Sciatic nerve (tissue), 2 donors: ENCODE measurements around the gene SHC3. TPM values are rescaled to one million over a fixed set of nuclear protein-coding genes. Genes with fewer than 3 reads are reported as not detected.

Experiments
- ATAC-seq: fragments of 200-7000 bp; cut with Tn5 transposase; one replicate; pipeline ENCODE4 v1.9.1; 2020; ENCODE audit warnings: mild to moderate bottlenecking, moderate library complexity
- DNase-seq: peaks from one replicate; pipeline ENCODE4 v3.0.0-alpha.2; 2020; ENCODE audit warnings: low spot score
- intact Hi-C: fragments of 100-400 bp; cut with DNase I; formaldehyde crosslinking; loops from one replicate; pipeline ENCODE4 v1.14.2; 2022
- total RNA-seq: library from RNA; stranded (reverse); fragmentation: NEBNext Ultra II Directional; extraction: Animal tissue kit (Norgen Biotek cat#: 25700); gene quantifications from one replicate; pipeline ENCODE4 v1.2.1, GENCODE V29; 2021
- donor health status: DM: no; HTN: no; CAD: no.
- donor health status: DM: no; HTN: no; CAD: no.

Gene SHC3
- total RNA-seq, 1 donor from 2014 or later, result 5.3 TPM

DNA sequence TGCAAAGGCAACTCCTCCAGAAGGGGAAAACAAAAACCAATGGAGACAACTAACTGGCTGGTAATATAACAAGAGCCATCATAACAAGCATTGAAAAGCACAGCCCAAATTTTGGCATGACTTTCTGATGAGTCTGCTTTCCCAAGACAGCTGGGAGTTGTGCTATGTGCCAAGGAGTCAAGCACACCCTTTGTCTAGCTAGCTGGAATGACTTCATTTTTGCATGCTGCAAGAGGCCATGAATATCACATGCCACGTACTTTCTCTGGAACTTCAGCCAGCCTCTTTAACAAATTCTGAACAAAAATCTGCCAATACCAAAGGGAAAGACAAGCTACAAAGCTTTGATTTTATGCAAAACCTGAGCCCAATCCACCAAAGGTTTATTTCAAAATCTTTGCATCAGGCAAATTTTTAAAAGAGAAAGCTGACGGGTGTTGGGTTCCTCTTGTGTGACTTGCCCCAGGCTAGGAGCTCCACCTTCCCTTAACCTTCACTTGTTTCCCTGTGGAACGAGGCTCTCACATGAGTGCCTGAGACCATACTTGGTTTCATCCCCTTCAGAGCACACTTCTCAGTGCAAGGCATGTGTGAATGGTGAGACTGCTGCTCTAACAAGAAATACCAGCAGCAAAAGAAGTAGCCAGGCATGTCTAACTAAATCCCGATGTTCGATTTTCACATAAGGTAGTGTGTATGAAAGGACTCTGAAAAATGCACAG, 140.1 kb downstream of the SHC3 start:
- no peak for DNase-seq
- peak; percentile 94 for ATAC-seq
- intact Hi-C loops, result no loop called here

DNA sequence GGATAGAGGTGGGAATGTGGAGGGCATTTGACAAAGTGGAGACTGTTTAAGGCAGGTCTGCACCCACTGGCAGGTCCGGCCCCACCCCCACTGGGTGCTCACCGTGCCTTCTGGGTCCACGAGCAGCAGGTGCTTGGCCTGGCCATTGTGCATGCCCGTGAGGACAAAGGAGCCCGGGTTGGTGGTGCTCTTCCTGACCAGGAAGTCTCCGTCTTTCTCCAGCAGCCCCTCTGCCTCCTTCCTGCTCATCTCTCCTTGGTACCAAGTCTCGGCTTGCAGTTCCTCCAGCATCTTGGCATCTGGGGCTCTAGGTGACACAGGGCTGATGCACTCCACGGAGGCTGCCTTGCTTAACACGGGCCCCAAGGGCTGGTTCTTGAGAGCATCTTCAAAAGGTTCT, 140.7 kb downstream of the SHC3 start:
- ATAC-seq, result peak; percentile 17
- intact Hi-C loops, result no loop called here
- no peak for DNase-seq

DNA sequence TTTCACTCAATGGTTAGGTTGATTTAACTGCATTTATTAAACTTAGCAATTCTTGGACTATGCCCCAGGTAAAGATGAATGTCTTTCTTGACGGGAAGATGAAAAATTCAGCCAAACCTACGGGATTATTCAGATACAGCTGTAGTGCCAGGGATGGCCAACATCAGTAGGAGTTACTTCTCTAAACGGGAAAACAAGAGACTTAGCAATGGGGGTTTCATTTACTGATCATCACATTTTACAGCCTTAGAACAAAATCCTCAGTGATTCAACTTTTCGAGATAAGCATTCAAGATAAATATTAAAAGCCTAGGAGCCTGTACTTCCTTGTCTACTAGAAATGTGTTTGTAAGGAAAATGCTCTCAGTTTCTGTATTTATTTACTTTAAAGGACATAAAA, 141.3 kb downstream of the SHC3 start:
- intact Hi-C loops, result no loop called here
- no peak for ATAC-seq
- DNase-seq, result no peak

DNA sequence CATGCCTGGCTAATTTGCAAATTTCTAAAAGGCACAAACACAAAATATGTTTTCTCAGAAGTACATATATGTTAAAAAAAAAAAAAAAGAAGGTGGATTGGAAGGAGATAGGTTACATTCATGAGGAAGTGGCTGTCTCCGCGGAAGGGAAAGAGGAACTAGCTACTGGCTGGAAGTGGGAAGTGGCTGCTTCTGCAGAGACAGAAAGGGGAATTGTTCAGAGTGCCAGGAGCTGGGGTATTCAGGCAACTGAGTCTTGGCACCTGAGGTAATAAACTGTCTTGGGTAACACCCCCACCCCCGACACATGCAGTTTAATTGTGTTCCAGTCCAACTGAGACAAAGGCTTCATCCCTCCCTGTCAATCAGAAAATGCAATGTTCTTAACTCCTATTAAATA, 141.7 kb downstream of the SHC3 start:
- intact Hi-C loops, result no loop called here
- DNase-seq, result no peak
- ATAC-seq, result no peak

DNA sequence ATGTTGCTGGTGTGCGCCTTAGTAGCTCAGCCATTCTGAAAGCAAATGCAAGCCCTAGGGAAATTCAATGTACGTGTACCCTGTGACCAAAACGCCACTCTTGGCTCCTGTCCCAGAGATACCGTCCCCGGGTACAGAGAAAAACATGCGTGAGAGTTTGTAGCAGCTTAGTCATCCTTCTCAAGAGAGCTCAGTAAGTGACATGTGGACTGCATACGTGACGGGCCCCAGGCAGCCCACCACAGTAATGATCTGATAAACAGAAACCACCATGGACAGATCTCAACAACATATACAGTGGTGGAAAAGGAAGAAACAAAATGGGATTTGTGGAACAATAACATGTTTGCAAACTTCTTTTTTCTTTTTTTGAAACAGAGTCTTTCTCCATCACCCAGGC, 142.2 kb downstream of the SHC3 start:
- DNase-seq, result no peak
- intact Hi-C loops, result no loop called here
- ATAC-seq, result no peak

DNA sequence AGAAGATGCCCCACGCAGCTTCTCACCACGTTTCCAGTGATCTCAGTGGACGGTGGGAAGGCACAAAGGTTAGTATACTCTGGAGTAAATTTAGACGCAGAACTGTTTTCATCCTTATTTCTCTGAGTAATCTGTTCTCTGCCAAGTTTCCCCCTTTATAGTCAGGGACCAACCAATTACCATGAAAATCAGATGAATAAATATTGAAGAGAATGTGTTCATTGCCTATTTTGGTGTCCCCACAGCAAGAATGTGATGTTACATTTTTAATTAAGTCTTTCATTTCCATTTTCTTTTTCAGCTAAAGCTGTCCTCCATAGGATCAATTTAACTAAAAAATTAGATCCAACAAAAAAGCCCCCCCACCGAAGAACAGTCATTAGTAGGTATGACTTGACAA, 146.0 kb downstream of the SHC3 start:
- ATAC-seq (no peak), DNase-seq (no peak)
- intact Hi-C loops, result no loop called here

DNA sequence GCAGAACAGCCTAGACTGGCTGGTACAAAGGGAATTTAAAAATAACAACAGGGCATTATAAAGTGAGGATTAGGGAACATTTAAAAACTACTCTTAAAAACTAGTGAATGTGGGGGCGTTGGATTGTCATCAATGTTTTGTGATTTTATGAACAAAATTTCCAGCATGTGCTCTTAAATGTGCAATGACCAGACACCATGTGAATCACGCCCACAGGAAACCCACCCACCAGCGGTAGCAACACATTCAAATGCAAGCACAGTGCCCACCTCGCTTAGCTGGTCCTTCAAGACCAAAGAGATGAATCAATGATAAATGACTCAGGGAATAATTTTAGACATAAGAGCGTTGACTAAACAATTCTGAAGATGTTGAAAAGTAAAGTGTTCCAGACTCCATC, 146.4 kb downstream of the SHC3 start:
- intact Hi-C loops, result no loop called here
- DNase-seq, result no peak

DNA sequence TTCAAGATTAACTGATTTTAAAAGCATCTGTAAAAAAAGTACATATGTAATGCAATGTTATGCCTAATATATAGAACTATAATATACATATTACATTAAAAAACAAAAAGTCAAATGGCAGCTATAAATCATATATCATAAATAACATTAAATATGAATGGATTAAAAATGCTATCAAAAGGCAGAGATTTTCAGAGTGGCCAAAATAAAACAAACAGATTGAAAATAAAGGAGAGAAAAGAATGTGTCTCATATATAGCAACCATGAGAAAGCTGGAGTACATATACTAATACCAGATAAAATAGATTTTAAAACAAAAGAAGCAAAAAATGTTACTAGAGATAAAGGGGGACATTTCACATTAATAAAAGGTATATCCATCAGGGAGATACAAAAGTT, 148.8 kb downstream of the SHC3 start:
- intact Hi-C loops, result no loop called here
- no peak for DNase-seq
- no peak for ATAC-seq

More for the DNA sequence above, 146.4 kb downstream of the SHC3 start:
- no peak for ATAC-seq

DNA sequence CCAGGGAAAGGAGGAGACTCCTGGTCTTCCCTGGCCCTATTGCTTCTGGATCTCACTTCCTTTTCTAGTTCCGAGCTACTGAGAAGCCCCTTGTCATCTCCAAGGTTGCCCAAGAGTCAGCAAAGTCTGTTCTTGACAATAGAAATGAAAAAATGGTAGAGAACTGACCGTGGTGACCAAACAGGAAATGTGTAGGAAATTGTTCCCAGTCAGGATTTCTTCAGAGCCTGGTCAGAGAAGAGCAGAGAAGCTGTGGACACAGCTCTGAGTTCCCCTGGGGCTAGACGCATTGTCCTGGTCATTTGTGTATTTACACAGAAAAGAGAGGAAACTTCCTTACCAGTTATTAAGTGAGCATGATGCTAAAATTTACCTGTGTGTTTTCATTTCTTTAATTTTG, 151.7 kb downstream of the SHC3 start:
- no peak for ATAC-seq
- intact Hi-C loops, result no loop called here
- no peak for DNase-seq

DNA sequence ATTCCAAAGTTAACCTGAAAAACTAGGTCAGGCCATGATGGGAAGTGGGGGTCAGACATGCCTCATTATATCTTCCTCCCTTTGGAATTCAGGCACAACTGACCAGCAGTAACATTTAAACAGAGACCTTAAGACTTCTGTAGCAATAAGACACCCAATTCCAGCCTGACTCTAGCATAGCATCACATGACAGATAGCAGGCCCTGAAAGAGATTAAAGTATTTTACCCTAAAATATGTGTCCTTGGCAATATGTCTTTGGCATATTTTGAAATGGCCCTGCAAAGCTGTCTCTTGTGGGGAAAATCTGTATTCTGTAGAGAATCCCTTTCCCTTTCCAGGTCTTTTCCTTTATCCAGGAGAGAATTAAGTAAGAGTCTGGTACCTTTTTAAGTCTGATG, 153.1 kb downstream of the SHC3 start:
- intact Hi-C loops, result no loop called here
- ATAC-seq (peak; percentile 54), DNase-seq (no peak)

DNA sequence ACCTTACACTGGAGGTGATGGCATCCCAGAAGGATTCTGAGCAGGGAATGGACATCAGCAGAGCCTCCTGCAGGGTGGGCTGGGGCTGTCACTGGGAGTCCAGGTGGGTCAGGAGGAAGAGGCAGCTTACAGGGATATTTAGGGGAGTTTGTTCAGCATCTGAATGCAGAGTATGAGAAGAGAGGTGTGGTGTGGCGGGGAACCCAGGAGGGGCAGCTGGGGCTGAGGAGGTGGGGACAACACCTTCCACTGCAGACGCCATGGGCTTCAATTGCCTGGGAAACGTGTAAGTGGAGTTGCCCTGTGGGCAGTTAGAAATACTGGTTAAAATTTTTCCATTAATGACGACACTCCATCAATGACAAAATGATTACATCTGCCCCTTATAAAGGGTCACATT, 153.9 kb downstream of the SHC3 start:
- no peak for ATAC-seq
- intact Hi-C loops, result no loop called here
- DNase-seq, result no peak

DNA sequence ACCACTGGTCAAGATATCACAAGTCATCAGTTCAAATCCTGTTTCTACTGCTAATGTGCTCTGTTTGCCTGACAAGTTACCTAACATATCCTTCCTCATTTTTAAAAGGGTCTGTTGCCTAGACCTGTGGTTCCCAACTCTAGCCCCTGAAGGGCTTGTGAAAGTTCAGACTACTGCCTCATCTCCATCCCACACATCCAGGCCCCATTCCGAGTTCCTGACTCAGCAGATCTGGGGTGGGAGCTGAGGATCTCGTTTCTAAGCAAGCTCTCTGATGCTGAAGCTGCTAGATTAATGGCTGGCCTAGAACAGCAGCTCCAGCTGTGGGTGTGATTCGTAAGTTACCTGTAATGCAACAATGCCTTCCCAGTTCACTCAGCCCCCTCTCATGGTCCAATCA, 154.9 kb downstream of the SHC3 start:
- intact Hi-C loops, result no loop called here
- no peak for DNase-seq

DNA sequence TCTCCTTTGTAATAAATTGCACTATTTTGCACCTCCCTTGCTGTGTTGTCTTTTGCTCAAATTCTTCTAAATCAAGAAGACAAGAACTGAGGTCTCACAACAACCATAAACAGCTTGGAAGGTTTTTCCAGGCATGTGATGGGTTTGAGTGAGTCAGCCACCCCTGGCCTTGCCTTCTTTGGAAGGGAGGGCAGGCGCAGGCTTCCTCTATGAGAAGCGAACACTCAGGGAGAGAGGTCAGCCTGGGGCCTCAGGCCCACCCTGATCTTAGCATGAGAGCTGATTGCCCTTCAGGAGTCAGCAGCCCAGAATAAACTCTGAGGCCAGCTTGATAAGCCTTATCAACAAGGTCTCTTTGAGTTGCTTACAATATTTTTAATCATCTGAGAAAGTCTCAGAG, 155.7 kb downstream of the SHC3 start:
- no peak for DNase-seq
- peak; percentile 78 for ATAC-seq
- intact Hi-C loops, result no loop called here

More for the DNA sequence above, 154.9 kb downstream of the SHC3 start:
- ATAC-seq, result no peak

DNA sequence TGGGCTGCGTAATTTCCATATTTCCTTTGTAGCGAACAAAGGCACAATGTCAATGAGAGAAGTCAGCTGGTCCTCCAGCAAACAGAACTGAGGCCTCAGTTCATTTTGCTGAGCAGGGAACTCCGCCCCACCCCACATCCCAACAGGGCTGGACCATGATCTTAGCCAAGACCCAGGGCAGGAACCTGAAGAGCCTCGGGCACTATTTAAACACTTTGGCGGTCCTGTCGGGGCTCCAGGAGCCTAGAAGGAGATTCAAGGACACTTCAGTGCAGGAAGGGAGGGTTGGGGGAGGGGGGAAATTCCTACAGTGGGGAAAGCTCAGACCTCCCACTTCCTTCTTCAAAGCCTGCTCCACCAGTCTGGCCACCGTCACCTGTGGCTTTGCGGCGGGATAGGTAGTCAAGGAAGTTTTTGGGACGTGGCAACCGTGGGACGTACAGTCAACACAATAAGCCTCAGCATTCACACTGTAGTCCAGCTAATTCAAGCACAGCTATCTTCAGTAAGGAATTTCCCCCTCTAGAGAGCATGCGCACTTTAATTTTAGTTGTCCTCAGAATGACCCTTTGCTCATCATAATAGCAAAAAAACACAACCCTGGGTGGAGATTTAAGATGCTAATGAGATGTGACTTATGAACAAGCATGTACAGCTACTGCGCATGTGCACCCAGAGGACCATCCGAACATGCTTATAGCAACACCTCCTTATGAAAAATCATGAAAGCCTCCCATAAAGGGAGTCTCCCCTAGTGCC, 156.4 kb downstream of the SHC3 start:
- DNase-seq, result no peak
- intact Hi-C loops, result no loop called here
- ATAC-seq, result peak; percentile 56

DNA sequence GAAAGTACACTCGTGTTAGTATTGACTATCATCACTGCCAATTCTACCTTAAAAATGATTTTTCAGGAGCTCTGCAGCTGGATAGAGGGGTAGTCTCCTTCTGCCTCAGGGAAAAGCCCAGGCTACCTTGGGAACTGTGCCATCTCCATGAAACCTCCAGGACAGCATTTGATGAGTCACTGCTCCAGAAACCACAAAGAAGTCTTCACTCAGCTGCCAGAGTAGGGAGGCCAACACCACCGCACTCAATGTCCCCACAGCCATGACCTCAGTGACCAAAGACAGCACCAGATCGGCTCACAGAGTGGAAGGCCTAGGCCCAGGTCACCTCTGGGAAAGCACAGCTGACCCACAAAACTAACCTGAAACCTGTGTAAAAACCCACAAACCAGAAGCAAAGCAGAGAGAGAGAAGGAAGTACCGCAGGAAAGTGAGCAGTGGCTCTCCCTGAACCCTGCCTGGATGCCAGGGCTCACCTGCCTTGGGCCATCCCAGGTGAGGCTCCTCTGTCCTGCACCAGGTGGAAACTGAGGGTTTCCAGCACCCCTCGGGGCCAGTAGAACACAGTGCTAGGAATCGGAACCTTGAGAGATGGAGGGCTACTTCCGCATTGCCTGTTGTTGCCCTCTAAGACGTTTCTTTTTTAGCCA, 157.3 kb downstream of the SHC3 start:
- ATAC-seq, result peak; percentile 80
- DNase-seq, result no peak
- intact Hi-C loops, result no loop called here

DNA sequence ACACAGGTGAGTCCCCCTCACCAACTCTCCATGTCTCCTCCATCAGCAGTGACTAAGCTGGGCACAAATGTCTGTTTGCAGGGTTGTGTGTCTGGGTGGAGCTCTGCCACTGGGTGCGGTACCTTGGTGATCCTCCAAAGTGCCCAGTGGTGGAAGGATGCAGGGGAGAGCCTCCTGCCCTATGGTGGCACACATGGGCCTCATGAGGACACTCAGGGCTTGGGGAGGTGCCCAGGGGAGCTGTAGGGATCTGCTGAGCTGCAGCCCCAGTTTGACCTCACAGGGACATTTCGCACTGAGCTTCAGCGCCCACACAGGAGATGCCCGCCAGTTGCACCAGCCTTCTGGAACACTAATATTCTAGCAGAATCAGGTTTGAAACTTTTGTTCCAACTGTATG, 157.9 kb downstream of the SHC3 start:
- no peak for ATAC-seq
- intact Hi-C loops, result no loop called here
- DNase-seq, result no peak

DNA sequence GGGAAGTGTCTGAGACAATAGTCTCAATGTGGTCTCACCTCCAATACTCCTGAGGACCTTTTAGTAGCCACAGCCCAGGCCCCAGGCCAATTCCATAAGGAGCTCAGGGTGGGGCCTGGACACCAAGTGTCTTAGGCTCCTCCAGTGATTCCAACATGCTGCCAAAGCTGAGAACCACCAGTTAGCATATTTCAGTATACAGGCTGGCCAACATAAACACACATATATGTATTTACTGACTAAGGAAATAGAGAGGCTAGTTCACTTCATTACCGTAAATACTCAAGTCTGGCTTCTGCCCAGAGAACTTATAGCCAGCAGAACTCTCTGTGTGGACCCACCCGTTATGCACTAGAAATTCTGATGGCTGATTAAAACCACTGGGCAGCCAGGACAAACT, 163.3 kb downstream of the SHC3 start:
- ATAC-seq (no peak), DNase-seq (no peak)
- intact Hi-C loops, result no loop called here

DNA sequence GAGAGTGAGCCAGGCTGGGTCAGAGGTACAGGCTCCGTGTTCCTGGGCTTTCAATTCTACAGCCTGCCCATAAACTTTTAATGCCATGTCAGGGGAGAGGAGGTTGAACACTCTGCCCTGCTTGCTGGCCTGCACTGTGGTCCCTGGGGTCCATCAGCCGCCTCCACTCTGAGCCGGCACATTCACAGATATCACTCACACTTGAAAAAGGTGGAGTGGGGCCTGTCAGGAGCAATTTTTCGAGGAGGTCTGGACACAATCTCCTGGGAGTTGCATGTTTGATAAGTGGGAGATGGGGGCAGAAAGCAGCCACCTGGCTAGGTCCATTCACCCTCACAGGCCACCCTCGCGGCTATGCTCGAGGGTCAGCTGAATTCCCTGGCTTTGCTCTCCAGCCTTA, 164.5 kb downstream of the SHC3 start:
- no peak for DNase-seq
- no peak for ATAC-seq
- intact Hi-C loops, result no loop called here

DNA sequence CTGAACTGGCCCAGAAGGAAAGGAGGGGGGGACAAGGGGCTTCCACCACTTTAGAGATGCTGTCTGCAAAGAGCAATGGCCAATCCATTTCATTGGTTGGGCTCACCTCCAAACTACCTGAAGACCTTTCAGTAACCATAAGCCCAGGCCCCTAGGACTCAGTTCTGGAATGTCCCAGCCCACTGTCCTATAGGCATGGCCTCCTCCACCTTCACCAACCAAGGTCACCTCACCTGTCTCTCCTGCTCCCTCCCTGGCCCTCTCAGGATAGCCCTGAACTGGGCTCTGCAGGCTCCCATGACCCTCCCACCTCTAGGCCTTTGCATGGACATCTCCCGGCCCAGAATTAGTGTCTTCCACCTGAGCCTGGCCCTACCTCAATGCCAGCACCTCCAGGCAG, 165.0 kb downstream of the SHC3 start:
- no peak for DNase-seq
- no peak for ATAC-seq
- intact Hi-C loops, result no loop called here

DNA sequence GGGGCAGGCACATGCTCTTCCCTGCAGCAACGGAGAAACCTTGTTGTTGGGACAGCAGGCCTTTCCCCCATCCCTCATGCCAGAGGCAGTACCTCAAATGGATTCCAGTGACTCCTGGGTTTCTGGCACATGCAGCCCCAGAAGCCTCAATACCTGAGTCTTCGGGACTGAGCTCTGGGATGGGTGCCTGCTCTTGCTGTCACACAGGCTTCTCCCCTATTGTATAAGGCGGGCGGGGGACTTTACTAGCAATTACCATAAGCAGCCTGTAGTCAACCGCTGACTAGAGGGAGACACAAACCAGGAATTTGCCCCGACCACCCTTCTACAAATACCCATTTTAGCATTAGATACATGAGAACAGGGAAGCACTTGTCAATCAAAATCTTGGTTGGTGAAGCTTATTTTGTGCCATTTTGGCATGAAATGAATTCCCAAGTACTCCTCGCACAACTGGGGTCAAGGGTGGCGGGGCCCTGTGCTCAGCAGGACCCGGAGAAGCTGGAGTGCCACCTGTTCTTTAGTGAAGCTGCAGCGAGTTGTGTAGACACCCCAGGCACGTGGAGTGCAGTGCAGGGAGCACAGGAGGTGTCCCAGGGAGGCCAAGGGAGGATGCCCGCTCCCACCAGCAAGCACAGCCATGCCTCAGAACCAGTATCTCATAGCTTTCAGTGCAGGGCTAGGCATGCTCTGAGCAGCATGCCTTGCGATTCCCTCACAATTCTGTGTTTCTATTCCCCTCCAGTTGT, 166.2 kb downstream of the SHC3 start:
- no peak for ATAC-seq
- no peak for DNase-seq
- intact Hi-C loops, result no loop called here
